Loucy (cell line): ENCODE measurements around the gene CFAP410.

Experiments
- H2AFZ ChIP-seq: fragments of 200-600 bp; sonication (generic); 2 replicates; pipeline ENCODE4 v1.6.0; 2016; ENCODE audit warnings: antibody characterized with exemption, mild to moderate bottlenecking, low read length, moderate library complexity
- H3F3A ChIP-seq: fragments of 200-600 bp; 2 replicates; pipeline ENCODE4 v1.6.0; 2016; ENCODE audit warnings: antibody characterized with exemption, low read depth, mild to moderate bottlenecking
- H3K27me3 ChIP-seq: fragments of 200-600 bp; sonication (generic); 2 replicates; pipeline ENCODE4 v1.6.1; 2014; ENCODE audit warnings: low read length, mild to moderate bottlenecking; ENCODE audit not compliant: insufficient read depth, poor library complexity, severe bottlenecking
- H3K36me3 ChIP-seq: fragments of 200-600 bp; sonication (generic); 2 replicates; pipeline ENCODE4 v1.6.1; 2016; ENCODE audit warnings: low read length; ENCODE audit not compliant: insufficient read depth
- H3K4me1 ChIP-seq: fragments of 200-600 bp; sonication (generic); 2 replicates; pipeline ENCODE4 v1.5.1; 2014; ENCODE audit warnings: low read length, mild to moderate bottlenecking; ENCODE audit not compliant: insufficient read depth, poor library complexity, severe bottlenecking
- H3K4me2 ChIP-seq: fragments of 200-600 bp; sonication (generic); 2 replicates; pipeline ENCODE4 v1.6.0; 2014; ENCODE audit warnings: antibody characterized with exemption, low read length, low read depth, mild to moderate bottlenecking; ENCODE audit not compliant: poor library complexity, severe bottlenecking
- H3K4me3 ChIP-seq: fragments of 200-600 bp; sonication (generic); 2 replicates; pipeline ENCODE4 v1.5.1; 2014; ENCODE audit warnings: low read length, mild to moderate bottlenecking, mixed read lengths; ENCODE audit not compliant: poor library complexity, severe bottlenecking
- H3K79me2 ChIP-seq: fragments of 200-600 bp; sonication (generic); 2 replicates; pipeline ENCODE4 v1.6.1; 2014; ENCODE audit warnings: low read length; ENCODE audit not compliant: insufficient read depth
- H3K9ac ChIP-seq: fragments of 200-600 bp; sonication (generic); 2 replicates; pipeline ENCODE4 v1.6.0; 2014; ENCODE audit warnings: mild to moderate bottlenecking, low read depth, low read length, moderate library complexity; ENCODE audit not compliant: poor library complexity, severe bottlenecking
- H3K9me2 ChIP-seq: fragments of 200-600 bp; sonication (generic); replicated peaks from 2 replicates; pipeline ENCODE4 v1.6.1; 2016; ENCODE audit warnings: low read depth, low read length, mixed read lengths
- H3K9me3 ChIP-seq: fragments of 200-600 bp; sonication (generic); 2 replicates; pipeline ENCODE4 v1.6.1; 2014; ENCODE audit warnings: mild to moderate bottlenecking, antibody characterized with exemption, low read length, low read depth; ENCODE audit not compliant: insufficient read depth
- H4K20me1 ChIP-seq: fragments of 200-600 bp; sonication (generic); 2 replicates; pipeline ENCODE4 v1.6.0; 2014; ENCODE audit warnings: antibody characterized with exemption, low read length, mild to moderate bottlenecking; ENCODE audit not compliant: insufficient read depth, poor library complexity, severe bottlenecking
- CTCF ChIP-seq: fragments of 200-600 bp; sonication (generic); conservative IDR thresholded peaks from 2 replicates; pipeline ENCODE4 v1.5.1; 2014; ENCODE audit warnings: mild to moderate bottlenecking, antibody characterized with exemption, low read length
- EZH2phosphoT487 ChIP-seq: fragments of 200-600 bp; IDR thresholded peaks from 2 replicates; pipeline ENCODE4 v1.6.1; 2018; ENCODE audit warnings: antibody characterized with exemption, mild to moderate bottlenecking, moderate library complexity, borderline replicate concordance

CFAP410 gene

GRCh38 chr21:44321846-44322450, 17.2 kb downstream of the CFAP410 start:
- Histone ChIP-seq H3K4me1 (no peaks in the 10 kb centered on the region), H4K20me1 (no peaks in the 10 kb centered on the region), H3K4me3 (no peak overlapping the region), H3K9me3 (no peaks in the 10 kb centered on the region), H3K9me2 (no peaks in the 10 kb centered on the region), H3F3A (no peaks in the 10 kb centered on the region), H3K79me2 (no peaks in the 10 kb centered on the region), H3K4me2 (no peak overlapping the region), H3K9ac (no peak overlapping the region), H3K36me3 (peaks cover 45% of the 10 kb centered on the region; the same call in 1 of the 2 replicates), H2AFZ (no peak overlapping the region), H3K27me3 (no peaks in the 10 kb centered on the region)
- TF ChIP-seq EZH2phosphoT487: no peak
- TF ChIP-seq CTCF: no peak

- Histone ChIP-seq H3K36me3 (peaks cover 51% of the 10 kb centered on the region; the same call in 1 of the 2 replicates), H3K9me3 (no peaks in the 10 kb centered on the region), H3K4me1 (no peaks in the 10 kb centered on the region), H4K20me1 (no peaks in the 10 kb centered on the region), H3K4me3 (no peak overlapping the region), H3K4me2 (no peak overlapping the region), H3K79me2 (no peaks in the 10 kb centered on the region), H3K9me2 (no peaks in the 10 kb centered on the region), H3K27me3 (no peaks in the 10 kb centered on the region), H3K9ac (no peak overlapping the region), H2AFZ (no peak overlapping the region), H3F3A (no peaks in the 10 kb centered on the region)
- no peak for TF ChIP-seq EZH2phosphoT487
- TF ChIP-seq CTCF: no peak
Measured at GRCh38 chr21:44320847-44321246, 18.3 kb downstream of the CFAP410 start.

- no peak for TF ChIP-seq EZH2phosphoT487
- TF ChIP-seq CTCF: no peak
Measured at GRCh38 chr21:44319407-44320065, 19.7 kb downstream of the CFAP410 start.

More at GRCh38 chr21:44319407-44320065, 19.7 kb downstream of the CFAP410 start:
- peaks cover 48% of the 10 kb centered on the region; the same call in 1 of the 2 replicates for H3K36me3 ChIP-seq
- H2AFZ ChIP-seq: no peak overlapping the region
- no peaks in the 10 kb centered on the region for H4K20me1 ChIP-seq
- H3K9ac ChIP-seq: no peak overlapping the region
- H3K4me2 ChIP-seq: no peak overlapping the region
- H3K27me3 ChIP-seq: no peaks in the 10 kb centered on the region
- H3K79me2 ChIP-seq: no peaks in the 10 kb centered on the region
- H3F3A ChIP-seq: no peaks in the 10 kb centered on the region
- H3K4me3 ChIP-seq: no peak overlapping the region
- H3K9me2 ChIP-seq: no peaks in the 10 kb centered on the region
- H3K9me3 ChIP-seq: no peaks in the 10 kb centered on the region
- no peaks in the 10 kb centered on the region for H3K4me1 ChIP-seq
